GM12865 (cell line): Measurements from ENCODE around the gene CLNK.

ENCODE experiments used
- DNase-seq: peaks from one replicate; pipeline ENCODE4 v3.0.0; 2010; ENCODE audit warnings: low read depth
- H3K4me3 ChIP-seq: 2 replicates; pipeline ENCODE4 v1.5.1; 2011; ENCODE audit warnings: mild to moderate bottlenecking, low read depth, low read length, control low read depth
- TF ChIP-seq, protein P1 (sequence below): IDR thresholded peaks from 2 replicates; pipeline ENCODE4 v1.5.1; 2011; ENCODE audit warnings: low read length, control low read depth, low read depth, inconsistent platforms; ENCODE audit not compliant: insufficient read depth; ENCODE audit errors: missing control alignments

Gene CLNK, protein sequence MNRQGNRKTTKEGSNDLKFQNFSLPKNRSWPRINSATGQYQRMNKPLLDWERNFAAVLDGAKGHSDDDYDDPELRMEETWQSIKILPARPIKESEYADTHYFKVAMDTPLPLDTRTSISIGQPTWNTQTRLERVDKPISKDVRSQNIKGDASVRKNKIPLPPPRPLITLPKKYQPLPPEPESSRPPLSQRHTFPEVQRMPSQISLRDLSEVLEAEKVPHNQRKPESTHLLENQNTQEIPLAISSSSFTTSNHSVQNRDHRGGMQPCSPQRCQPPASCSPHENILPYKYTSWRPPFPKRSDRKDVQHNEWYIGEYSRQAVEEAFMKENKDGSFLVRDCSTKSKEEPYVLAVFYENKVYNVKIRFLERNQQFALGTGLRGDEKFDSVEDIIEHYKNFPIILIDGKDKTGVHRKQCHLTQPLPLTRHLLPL

DNA sequence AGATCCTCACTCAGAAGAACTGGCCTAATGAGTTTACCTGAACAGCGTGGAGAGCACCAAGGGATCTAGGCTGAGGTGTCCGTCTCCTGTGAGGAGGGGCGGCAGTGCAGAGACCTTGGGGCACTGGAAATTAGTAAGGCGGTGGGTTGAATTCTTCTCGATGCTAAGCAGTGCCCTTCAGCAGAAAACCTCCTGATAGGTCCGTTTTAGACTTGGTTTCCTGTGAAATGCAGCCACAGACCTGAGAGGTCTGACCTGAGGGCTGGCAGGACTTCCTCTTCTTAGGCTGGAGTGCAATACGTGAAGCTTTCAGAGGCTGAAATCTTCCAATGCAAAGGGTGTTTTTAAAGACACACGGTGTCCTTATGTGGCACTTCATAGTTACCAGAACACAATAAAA lies at the start of gene CLNK:
Gene CLNK (minus strand): TSS at position 138 of the 400 bp plus-strand sequence. CDS start 16,899 bp downstream, outside the sequence.
- H3K4me3 ChIP-seq = peak within 1 kb of the TSS; percentile 48
- peak; percentile 82 for DNase-seq
- TF ChIP-seq, protein P1, sequence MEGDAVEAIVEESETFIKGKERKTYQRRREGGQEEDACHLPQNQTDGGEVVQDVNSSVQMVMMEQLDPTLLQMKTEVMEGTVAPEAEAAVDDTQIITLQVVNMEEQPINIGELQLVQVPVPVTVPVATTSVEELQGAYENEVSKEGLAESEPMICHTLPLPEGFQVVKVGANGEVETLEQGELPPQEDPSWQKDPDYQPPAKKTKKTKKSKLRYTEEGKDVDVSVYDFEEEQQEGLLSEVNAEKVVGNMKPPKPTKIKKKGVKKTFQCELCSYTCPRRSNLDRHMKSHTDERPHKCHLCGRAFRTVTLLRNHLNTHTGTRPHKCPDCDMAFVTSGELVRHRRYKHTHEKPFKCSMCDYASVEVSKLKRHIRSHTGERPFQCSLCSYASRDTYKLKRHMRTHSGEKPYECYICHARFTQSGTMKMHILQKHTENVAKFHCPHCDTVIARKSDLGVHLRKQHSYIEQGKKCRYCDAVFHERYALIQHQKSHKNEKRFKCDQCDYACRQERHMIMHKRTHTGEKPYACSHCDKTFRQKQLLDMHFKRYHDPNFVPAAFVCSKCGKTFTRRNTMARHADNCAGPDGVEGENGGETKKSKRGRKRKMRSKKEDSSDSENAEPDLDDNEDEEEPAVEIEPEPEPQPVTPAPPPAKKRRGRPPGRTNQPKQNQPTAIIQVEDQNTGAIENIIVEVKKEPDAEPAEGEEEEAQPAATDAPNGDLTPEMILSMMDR = no peak

DNA sequence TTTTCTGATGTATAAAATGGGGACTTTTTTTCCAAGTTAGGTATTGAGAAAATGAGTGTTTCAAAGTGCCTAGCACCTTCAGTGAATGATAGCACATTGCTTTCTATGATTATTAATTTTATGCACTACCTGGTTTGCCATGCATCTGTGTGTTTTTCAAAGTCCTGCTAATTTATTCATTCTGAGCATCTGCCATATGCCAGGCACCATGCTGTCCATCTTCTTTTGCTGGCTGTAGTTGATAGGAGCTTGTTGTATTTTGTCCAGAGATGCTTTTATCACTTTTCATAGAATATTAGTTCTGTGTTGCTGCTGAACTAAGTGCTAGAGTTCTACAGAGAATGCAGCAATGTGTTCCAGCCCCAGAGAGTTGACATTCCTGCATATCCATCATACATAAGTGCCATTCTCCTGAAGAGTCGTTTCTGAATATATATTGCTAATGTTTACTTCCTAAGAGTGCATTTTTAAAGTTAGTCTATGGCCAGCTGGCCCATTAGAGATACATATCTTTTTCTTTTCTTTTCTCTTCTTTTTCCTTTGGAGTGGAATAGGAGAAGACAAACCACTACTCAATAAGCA lies 49.0 kb upstream of the CLNK start:
- no peak for DNase-seq
- TF ChIP-seq, protein P1 = no peak
- H3K4me3 ChIP-seq = no peak overlapping the region

DNA sequence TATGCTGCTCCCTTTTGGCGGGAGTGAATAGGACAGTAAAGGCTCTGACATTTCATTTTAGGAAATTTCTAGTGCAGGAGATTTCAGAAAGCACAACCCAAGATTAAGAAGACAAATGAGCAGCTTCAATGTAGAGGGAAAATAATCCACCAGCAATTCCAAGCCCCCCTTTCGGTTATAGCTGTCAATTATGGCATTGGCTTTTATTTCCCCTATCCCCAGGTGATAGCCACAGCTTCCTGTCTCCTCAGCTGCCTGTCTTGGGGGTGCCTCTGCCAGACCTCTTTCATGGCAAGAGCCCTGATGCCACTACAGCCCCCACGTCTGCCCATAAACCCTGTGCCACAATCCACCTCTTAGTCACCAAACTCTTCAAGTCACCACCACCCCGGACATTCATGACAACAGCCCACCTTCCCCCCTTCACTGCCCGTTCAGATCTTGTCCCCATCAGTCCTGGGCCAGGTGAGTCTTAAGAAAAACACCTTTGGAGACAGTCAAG lies 48.4 kb upstream of the CLNK start:
- TF ChIP-seq, protein P1 = no peak
- peak; percentile 42 for DNase-seq

DNA sequence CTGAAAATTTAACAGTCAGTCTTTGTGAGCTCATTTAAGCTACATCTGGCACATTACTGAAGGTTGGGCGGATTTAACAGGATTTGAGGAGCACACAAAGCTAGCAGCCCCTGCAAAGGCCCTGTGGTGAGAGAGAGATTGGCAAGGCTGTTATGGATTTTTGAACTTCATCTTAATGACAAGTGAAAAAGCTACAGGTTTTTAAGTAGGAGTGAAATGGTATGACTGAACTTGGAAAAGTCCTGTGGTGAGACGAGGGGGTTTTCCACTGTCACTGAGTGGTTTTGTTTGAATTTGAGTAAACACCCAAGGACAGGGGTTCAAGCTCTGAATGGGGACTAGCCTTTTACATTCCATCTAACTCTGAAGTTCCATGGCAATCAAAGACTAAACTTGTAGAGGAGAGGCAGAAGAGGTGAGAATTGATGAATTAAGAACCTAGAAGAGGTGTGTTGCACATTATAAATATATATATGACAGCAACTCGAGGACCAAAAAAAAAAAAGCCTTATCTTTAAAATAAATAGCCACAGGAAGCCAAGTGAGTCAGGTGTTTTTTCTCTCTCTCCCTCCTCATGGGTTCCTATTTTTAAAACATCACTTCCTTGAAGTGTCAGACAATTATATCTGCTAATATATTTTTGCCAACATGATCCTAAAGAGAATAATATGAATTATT lies 47.8 kb upstream of the CLNK start:
- TF ChIP-seq, protein P1 = no peak
- peak overlapping the region; percentile 19; the same call in 1 of the 2 replicates for H3K4me3 ChIP-seq
- DNase-seq = peak; percentile 85

More for the DNA sequence above, 48.4 kb upstream of the CLNK start:
- no peak overlapping the region for H3K4me3 ChIP-seq

DNA sequence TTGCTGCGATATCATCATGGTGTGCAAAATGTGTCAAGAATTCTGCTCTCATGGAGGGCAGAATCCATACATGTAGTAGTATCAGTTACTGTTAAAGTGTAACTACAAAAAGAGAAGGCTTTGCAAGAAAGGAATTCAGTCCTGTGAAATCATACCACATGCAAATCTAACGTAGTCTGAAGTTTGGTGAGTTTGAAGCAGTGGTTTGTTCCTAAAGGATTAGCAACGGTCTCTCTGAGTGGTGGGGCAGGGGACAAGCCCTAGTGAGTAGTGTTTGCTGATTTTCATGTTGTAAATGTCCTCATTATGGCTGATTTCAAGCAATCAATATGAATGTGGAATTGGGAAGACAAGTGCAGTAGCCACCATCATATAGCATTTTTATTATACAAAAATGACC lies 47.1 kb upstream of the CLNK start:
- peak; percentile 58 for DNase-seq
- peak overlapping the region; percentile 19; the same call in 1 of the 2 replicates for H3K4me3 ChIP-seq
- TF ChIP-seq, protein P1 = no peak

DNA sequence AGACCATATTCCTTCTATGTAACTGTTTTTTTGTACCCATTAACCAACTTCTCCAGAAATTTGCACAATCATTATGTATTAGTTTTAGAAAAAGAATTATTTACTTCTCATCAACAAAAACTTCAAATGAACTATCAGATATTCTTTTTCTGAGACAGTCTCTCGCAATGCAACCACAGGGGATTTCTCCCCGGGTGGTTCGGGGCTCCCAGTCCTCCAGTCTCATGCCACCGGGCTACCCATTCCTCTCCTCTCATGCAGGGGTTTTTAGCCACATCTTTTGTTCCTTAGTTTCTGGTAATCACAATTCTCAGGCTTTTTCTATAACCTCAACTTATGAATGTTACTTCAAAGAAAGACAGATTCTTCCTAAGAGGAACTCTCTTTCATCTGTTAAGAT lies 46.6 kb upstream of the CLNK start:
- TF ChIP-seq, protein P1 = no peak
- peak; percentile 58 for DNase-seq
- H3K4me3 ChIP-seq = peak overlapping the region; percentile 9; the same call in 1 of the 2 replicates
